ENCODE data around the gene EPM2AIP1.
A peak's percentile ranks its signal among the peaks of the same experiment; 100 is the strongest.

DNA sequence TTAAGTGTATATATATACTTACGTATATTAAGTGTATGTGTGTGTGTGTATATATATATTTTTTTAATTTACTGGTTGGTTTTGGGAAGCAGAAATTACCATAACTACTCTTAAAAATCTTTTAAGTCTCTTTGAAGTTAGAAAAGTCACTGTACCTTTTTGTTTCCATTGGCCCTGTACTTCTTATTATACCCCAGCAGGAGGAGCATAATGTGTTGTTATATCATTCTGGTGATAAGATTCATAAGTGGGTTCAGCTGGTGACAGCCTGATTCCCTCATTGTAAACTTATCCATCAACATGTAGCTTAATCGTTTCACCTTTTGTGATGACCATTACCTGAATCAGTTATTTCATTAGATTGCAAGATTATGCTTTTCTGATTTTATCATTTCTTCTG is 31.2 kb upstream of the EPM2AIP1 start:
- TF ChIP-seq POLR2A (IDR thresholded peaks at IDR 0.05) (no peak), POLR2AphosphoS5 (IDR thresholded peaks at IDR 0.05) (no peak)
- TF ChIP-seq, protein P1, sequence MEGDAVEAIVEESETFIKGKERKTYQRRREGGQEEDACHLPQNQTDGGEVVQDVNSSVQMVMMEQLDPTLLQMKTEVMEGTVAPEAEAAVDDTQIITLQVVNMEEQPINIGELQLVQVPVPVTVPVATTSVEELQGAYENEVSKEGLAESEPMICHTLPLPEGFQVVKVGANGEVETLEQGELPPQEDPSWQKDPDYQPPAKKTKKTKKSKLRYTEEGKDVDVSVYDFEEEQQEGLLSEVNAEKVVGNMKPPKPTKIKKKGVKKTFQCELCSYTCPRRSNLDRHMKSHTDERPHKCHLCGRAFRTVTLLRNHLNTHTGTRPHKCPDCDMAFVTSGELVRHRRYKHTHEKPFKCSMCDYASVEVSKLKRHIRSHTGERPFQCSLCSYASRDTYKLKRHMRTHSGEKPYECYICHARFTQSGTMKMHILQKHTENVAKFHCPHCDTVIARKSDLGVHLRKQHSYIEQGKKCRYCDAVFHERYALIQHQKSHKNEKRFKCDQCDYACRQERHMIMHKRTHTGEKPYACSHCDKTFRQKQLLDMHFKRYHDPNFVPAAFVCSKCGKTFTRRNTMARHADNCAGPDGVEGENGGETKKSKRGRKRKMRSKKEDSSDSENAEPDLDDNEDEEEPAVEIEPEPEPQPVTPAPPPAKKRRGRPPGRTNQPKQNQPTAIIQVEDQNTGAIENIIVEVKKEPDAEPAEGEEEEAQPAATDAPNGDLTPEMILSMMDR (IDR thresholded peaks at IDR 0.05 in 8 of 11, conservative IDR thresholded peaks at IDR 0.05 in 3 of 11) = peak in 8 of 11 experiments; percentile 24 to 60 (median 46)

Data from spleen (tissue), 7 donors.